Measurements from ENCODE around the gene KLF6.
A peak's percentile ranks its signal among the peaks of the same experiment; 100 is the strongest.

The KLF6 gene

DNA sequence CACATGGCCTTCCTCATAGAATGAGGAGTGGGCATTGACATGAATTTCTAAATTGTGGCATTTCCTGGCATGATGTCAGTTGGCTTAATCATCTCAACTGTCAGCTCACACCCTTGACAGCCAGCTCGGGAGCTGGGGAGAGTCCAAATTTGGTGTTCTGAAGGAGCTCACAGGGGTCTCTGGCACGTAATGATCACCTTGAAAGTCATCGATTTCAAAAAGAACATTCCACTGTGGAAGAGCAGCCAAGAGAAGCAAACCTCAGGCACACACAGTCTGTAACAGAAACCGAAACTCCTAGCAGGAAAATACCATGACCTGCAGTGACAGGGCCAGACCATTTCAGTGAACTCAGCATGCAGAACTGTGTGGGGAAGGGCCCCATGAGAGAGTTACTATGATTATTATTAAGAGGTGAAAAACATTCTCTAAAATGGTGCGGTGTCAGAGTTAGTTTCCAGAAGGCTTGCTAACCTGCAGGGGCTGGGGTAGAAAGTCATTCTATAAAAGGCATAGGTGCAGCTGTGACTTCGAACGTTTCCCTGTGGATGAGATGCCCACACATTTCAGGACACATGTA is 26.4 kb upstream of the KLF6 start:
- Histone ChIP-seq H3K9me2 (replicated peaks; ENCODE audit: control insufficient read depth, low read length) (no peaks in the 10 kb centered on the region), H3K27me3 (ENCODE audit: control insufficient read depth, low read length) (no peaks in the 10 kb centered on the region), H3K4me1 (ENCODE audit: control insufficient read depth, low read length) (peaks cover 56% of the 10 kb centered on the region), H3K4me2 (ENCODE audit: low read length) (peak overlapping the region; percentile 61), H3K27ac (ENCODE audit: low read depth, low read length) (no peak overlapping the region), H4K20me1 (ENCODE audit: control insufficient read depth, insufficient read depth, low read depth, low read length) (no peaks in the 10 kb centered on the region), H3K79me2 (ENCODE audit: control insufficient read depth, low read length) (no peaks in the 10 kb centered on the region), H3F3A (ENCODE audit: control insufficient read depth, insufficient read depth) (peaks cover 10% of the 10 kb centered on the region), H3K9me3 (ENCODE audit: control insufficient read depth, insufficient read depth, low read length) (no peaks in the 10 kb centered on the region), H3K4me3 (ENCODE audit: low read length) (peak overlapping the region; percentile 49), H3K36me3 (ENCODE audit: control insufficient read depth, low read length) (no peaks in the 10 kb centered on the region)
- TF ChIP-seq, protein P1, sequence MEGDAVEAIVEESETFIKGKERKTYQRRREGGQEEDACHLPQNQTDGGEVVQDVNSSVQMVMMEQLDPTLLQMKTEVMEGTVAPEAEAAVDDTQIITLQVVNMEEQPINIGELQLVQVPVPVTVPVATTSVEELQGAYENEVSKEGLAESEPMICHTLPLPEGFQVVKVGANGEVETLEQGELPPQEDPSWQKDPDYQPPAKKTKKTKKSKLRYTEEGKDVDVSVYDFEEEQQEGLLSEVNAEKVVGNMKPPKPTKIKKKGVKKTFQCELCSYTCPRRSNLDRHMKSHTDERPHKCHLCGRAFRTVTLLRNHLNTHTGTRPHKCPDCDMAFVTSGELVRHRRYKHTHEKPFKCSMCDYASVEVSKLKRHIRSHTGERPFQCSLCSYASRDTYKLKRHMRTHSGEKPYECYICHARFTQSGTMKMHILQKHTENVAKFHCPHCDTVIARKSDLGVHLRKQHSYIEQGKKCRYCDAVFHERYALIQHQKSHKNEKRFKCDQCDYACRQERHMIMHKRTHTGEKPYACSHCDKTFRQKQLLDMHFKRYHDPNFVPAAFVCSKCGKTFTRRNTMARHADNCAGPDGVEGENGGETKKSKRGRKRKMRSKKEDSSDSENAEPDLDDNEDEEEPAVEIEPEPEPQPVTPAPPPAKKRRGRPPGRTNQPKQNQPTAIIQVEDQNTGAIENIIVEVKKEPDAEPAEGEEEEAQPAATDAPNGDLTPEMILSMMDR (IDR thresholded peaks at IDR 0.05; ENCODE audit: low read depth, low read length, poor library complexity, severe bottlenecking) = no peak
- no peak for TF ChIP-seq EZH2phosphoT487 (IDR thresholded peaks at IDR 0.05; ENCODE audit: borderline replicate concordance, low read length)

DNA sequence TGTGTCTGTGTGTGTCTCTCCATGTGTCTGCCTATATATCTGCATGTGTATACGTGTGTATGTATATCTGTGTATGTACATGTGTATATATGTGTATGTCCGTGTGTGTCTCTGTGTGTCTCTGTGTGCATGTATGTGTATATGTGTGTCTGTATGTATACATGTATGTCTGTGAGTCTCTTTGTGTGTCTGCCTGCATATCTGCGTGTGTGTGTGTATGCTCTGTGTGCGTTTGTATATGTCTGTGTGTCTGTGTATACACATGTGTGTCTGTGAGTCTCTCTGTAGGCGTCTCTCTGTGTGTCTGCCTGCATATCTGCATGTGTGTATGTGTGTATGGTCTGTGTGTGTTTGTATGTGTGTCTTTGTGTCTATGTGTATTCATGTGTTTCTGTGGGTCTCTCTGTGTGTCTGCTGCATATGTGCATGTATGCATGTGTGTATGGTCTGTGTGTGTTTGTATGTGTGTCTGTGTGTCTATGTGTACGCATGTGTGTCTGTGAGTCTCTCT is 23.7 kb upstream of the KLF6 start:
- Histone ChIP-seq H3K27ac (ENCODE audit: low read depth, low read length) (no peak overlapping the region), H3F3A (ENCODE audit: control insufficient read depth, insufficient read depth) (peaks cover 18% of the 10 kb centered on the region), H3K4me1 (ENCODE audit: control insufficient read depth, low read length) (peaks cover 83% of the 10 kb centered on the region)

DNA sequence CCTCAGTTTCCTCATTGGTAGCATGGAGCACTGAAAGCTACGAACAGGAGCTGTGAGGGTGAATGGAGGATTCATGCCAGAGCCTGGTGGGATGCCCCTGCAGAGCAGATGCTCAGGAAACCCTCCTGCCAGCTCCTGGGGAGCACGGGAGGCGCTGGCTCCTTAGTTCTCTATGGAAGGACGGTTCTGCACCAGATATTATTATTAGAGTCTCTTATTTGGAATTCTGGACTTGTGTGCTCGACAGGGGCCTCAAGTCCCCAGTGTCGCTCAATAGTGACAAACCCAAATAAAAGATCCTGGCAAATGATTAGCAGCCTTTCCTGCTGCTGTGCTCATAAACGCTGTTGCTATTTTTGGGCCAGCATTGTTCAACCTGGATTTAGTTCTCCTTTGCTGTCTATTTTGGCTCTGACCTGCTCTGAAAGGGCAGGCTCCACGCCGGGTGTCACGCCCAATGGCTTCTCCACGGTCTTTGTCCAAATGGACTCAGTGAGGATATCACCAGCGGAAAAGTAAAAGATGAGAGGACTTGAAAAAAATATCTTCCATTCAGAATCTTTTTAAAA is 23.0 kb upstream of the KLF6 start:
- Histone ChIP-seq H3K4me2 (ENCODE audit: low read length) (no peak overlapping the region), H3F3A (ENCODE audit: control insufficient read depth, insufficient read depth) (peaks cover 22% of the 10 kb centered on the region), H3K27me3 (ENCODE audit: control insufficient read depth, low read length) (no peaks in the 10 kb centered on the region), H3K9me3 (ENCODE audit: control insufficient read depth, insufficient read depth, low read length) (no peaks in the 10 kb centered on the region), H3K27ac (ENCODE audit: low read depth, low read length) (no peak overlapping the region), H3K36me3 (ENCODE audit: control insufficient read depth, low read length) (no peaks in the 10 kb centered on the region), H3K4me1 (ENCODE audit: control insufficient read depth, low read length) (peaks cover 90% of the 10 kb centered on the region), H3K4me3 (ENCODE audit: low read length) (no peak overlapping the region), H3K9me2 (replicated peaks; ENCODE audit: control insufficient read depth, low read length) (no peaks in the 10 kb centered on the region), H4K20me1 (ENCODE audit: control insufficient read depth, insufficient read depth, low read depth, low read length) (no peaks in the 10 kb centered on the region), H3K79me2 (ENCODE audit: control insufficient read depth, low read length) (no peaks in the 10 kb centered on the region)
- no peak for TF ChIP-seq EZH2phosphoT487 (IDR thresholded peaks at IDR 0.05; ENCODE audit: borderline replicate concordance, low read length)
- TF ChIP-seq, protein P1 (IDR thresholded peaks at IDR 0.05; ENCODE audit: low read depth, low read length, poor library complexity, severe bottlenecking) = no peak

More for the DNA sequence above, 23.7 kb upstream of the KLF6 start:
- H4K20me1 ChIP-seq (ENCODE audit: control insufficient read depth, insufficient read depth, low read depth, low read length) = no peaks in the 10 kb centered on the region
- no peak overlapping the region for H3K4me3 ChIP-seq (ENCODE audit: low read length)
- no peaks in the 10 kb centered on the region for H3K9me3 ChIP-seq (ENCODE audit: control insufficient read depth, insufficient read depth, low read length)
- H3K27me3 ChIP-seq (ENCODE audit: control insufficient read depth, low read length) = no peaks in the 10 kb centered on the region
- H3K4me2 ChIP-seq (ENCODE audit: low read length) = 0 out of 2 replicates have a peak overlapping the region, but pooled peaks have one; percentile 61
- H3K79me2 ChIP-seq (ENCODE audit: control insufficient read depth, low read length) = no peaks in the 10 kb centered on the region
- TF ChIP-seq, protein P1 (IDR thresholded peaks at IDR 0.05; ENCODE audit: low read depth, low read length, poor library complexity, severe bottlenecking) = no peak
- TF ChIP-seq EZH2phosphoT487 (IDR thresholded peaks at IDR 0.05; ENCODE audit: borderline replicate concordance, low read length) = no peak
- H3K36me3 ChIP-seq (ENCODE audit: control insufficient read depth, low read length) = no peaks in the 10 kb centered on the region
- H3K9me2 ChIP-seq (replicated peaks; ENCODE audit: control insufficient read depth, low read length) = no peaks in the 10 kb centered on the region

All from DOHH2 (cell line).